ENCODE results near the gene KRT34.
"Not testable (repeated sequence)": the region's sequence is repeated elsewhere in the genome, so short reads cannot be mapped to it uniquely, and the experiment has no call there.

Gene KRT34

DNA sequence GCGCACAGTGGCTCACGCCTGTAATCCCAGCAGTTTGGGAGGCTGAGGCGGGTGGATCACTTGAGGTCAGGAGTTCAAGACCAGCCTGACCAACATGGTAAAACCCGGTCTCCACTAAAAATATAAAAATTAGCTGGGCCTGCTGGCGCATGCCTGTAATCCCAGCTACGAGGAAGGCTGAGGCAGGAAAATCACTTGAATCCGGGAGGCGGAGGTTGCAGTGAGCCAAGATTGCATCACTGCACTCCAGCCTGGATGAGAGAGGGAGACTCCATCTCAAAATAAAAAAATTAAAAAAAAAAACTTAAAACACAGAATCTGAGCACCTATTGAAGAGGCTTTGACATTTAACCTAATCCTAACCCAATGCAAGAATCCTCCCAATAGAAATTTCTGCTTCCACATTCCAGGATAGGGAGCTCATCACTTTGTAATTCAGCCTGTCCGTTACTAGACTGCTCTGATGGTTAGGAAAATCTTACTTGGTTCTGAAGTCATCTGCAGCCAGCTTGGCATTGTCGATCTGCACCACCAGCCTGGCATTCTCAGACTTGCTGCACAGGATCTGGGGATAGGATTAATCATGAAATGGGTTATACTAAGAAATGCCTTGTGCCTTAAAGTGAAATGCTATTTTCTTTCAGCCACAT is 14.6 kb downstream of the KRT34 start:
- DNase-seq (ENCODE audit: low read depth in 3 of 3), result no peak

GRCh38 chr17:41366070-41366469 is 16.0 kb downstream of the KRT34 start:
- no peak for DNase-seq (ENCODE audit: low read depth in 3 of 3)

GRCh38 chr17:41363881-41364280 is 18.2 kb downstream of the KRT34 start:
- no peak for DNase-seq (ENCODE audit: low read depth in 3 of 3)

- DNase-seq (ENCODE audit: low read depth in 3 of 3), result no peak
These were observed 21.7 kb downstream of the KRT34 start for GRCh38 chr17:41360296-41360995.

DNA sequence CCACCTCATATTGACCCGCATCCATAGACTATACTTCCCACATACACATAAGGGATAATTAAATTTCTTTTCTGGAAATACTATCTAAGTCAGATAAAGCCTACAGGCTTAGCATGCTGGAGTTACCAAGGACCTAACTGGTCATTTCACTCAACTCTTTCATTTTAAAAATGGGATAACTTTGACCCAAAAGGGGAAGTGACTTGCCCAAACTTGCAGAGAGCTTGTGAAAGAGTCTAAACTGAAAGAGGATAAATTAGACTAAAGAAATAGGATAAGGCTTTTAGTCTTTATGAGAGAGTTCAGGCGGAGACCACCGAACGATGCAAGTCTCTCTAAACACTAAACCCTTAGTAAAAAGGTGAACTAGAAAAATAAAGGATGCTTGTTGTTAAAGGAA is 27.6 kb downstream of the KRT34 start:
- DNase-seq (ENCODE audit: low read depth in 3 of 3), result no peak

DNA sequence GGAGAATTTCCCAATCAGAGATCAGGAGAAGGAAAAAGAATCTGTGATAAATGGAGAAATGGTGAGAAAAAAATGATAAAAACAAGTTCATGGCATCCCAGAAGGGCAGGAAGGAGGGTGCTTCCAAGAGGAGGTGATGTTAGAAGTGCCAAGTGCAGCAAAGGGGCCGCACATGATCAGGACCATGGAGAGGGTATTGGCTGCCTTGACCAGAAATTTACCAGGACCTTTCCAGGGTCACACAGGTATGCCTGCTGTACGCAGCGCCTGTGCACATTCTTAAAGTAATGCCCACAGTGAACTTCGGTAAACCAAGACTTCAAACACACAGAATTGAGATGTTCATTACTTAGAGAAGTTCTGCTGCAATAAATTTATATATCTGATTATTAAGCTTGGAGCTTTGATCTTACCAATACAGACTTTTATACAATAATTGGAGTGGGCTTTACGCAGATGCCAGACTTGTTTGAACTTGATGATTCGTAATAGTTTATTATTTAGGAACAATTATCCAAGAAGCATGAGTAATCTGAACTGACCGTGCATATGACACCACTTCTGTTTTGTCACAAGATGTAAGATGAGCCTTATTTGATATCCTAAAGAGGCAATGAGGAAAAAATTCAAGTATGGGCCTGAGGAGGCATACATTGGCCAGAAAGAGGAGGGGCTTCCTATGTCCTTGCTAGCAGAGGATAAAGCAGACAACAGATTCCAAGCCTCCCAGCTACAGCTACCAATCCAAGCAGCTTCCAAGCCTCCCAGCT is 29.3 kb downstream of the KRT34 start:
- DNase-seq (ENCODE audit: low read depth in 3 of 3), result no peak

GRCh38 chr17:41351177-41351576 is 30.9 kb downstream of the KRT34 start:
- DNase-seq (ENCODE audit: low read depth in 3 of 3), result no peak

DNA sequence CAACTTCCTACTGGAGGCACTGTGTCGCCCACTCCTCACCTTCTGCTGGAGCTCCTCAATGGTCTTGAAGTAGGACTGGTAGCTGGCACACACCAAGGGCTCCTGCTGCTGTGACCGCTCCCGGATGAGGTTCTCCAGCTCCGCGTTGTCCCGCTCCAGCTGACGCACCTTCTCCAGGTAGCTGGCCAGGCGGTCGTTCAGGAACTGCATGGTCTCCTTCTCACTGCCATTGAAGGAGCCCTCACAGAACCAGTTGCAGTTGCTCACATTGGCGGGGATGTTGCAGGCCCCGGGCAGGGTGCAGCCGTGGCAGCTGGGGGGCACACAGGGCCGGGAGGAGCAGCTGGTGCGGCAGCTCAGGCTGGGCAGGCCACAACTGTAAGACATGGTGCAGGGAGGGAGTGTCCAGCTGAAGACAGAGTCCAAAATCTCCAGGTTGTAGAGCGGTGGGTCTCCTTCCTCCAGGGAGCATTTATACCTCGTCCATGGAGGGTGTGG is 31.7 kb downstream of the KRT34 start, which contains the start of gene KRT33A:
Gene KRT33A, minus strand, starts transcription at position 448 of the 498 bp plus-strand sequence. Its CDS starts 61 bp downstream, at position 387.
- DNase-seq (ENCODE audit: low read depth in 3 of 3), result not testable (repeated sequence)

GRCh38 chr17:41347869-41348760 is 34.0 kb downstream of the KRT34 start:
- no peak for DNase-seq (ENCODE audit: low read depth in 3 of 3)

- DNase-seq (ENCODE audit: low read depth in 3 of 3), result not testable (repeated sequence)
These were observed 35.7 kb downstream of the KRT34 start for GRCh38 chr17:41346421-41346820.

DNA sequence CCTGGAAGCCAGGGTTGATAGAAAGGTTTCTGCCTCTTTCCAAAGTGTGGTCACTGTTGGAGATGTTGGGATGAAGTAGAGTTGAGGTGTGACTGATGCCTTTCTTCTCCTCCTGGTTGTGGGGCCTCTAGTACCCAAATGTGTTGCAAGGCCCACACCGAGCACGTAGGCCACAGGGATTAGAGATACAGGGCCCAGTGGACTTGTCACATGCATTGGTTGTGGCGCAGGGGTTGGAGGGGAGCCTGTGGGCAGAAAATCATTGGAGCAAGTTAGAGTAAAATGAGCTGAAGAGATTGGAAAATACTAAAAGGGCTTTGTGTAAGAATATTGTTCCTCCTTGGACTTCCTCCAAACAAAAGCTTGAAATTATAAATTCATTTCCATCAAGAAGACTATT is 36.1 kb downstream of the KRT34 start:
- no peak for DNase-seq (ENCODE audit: low read depth in 3 of 3)

DNA sequence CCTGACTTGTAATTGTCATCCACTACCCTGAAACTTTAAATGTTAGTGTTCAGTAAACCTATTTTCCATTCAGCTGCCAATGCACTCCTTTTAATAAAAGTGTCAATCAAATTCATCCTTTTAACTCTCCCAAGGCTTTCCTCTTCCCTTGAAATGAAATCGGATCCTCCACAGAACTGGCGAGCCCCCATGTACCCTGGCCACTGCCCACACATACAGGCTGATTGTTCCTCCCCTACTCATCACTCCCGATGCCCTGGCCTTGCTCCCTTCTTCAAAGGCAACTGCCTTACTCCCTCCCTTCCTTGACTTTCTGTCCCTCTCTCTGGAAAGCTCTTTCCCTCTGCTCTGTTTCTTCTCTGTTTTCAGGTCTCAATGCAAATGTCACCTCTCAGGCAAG is 39.1 kb downstream of the KRT34 start:
- DNase-seq (ENCODE audit: low read depth in 3 of 3), result no peak

GRCh38 chr17:41340934-41341861 is 40.9 kb downstream of the KRT34 start:
- DNase-seq (ENCODE audit: low read depth in 3 of 3), result peak in 1 of 3 donors; percentile 34

GRCh38 chr17:41340494-41340893 is 41.6 kb downstream of the KRT34 start:
- DNase-seq (ENCODE audit: low read depth in 3 of 3), result no peak

DNA sequence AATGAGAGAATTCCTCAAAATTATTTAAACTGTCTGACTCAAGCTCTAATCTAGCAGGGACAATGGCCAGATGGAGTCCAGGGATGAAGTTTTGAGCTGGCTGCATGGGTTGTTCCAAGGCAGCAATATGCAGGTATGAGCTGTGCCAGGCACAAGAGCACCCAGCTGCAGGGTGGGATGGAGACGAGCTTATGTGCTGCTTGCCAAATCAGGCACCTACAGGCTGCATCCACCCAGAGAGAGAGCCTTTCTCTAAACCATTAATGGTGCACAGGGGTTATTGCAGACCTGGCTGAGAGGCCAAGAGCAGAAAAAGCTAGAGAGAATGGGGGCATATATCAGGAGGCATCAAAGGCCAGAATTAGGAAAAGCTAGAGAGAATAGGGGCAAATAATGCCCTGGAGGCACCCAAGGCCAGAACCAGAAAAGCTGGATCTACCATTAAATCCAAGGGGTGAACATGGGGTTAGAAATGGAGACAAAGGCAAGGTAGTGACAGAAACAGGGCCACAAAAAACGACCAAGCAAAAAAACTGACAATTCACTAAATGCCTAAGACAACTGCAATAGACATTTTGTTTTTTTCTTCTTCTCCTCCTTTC is 42.4 kb downstream of the KRT34 start:
- no peak for DNase-seq (ENCODE audit: low read depth in 3 of 3)

DNA sequence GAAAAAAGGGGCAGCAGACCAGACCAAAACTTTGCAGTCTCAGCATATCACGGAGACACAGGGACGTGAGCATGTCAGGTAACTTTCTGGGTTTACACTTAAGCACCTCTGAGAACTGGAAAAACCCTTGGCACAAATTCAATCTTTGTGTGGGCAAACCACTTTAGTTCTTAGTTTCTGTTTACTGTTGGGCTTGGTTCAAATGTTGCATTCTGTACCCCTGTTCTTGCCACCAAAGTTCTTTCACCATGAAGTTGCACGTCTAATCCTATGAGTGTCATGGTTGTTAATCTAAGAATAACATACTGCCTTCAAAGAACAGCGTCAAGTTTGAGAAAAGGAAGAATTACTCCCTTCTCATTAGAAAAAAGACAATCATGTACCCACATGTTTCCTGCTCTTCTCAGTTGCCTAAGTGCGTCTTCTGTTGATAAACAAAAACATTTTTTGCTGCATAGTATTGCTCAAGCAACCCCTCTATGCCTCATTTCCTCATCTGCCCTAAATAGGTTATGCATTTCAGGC is 43.1 kb downstream of the KRT34 start:
- no peak for DNase-seq (ENCODE audit: low read depth in 3 of 3)

DNA sequence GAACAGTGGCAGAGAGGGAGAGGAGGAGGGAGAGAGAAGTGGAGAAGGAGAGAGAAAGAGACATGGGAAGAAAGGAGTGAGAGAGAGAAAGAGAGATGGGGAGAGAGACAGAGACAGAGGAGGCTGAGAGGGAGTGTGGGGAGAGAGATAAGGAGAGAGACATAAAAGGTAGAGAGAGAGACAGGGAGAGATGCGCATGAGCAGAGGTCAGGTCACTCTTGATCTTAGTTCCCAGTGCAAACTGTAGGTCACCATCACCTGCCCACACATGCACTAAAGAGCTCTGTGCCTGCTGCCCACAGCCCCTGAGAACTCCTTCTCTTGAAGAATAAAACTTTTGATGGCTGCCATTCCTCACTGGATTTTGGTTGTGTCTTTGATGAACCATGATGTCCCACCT is 46.4 kb downstream of the KRT34 start:
- DNase-seq (ENCODE audit: low read depth in 3 of 3), result no peak

DNA sequence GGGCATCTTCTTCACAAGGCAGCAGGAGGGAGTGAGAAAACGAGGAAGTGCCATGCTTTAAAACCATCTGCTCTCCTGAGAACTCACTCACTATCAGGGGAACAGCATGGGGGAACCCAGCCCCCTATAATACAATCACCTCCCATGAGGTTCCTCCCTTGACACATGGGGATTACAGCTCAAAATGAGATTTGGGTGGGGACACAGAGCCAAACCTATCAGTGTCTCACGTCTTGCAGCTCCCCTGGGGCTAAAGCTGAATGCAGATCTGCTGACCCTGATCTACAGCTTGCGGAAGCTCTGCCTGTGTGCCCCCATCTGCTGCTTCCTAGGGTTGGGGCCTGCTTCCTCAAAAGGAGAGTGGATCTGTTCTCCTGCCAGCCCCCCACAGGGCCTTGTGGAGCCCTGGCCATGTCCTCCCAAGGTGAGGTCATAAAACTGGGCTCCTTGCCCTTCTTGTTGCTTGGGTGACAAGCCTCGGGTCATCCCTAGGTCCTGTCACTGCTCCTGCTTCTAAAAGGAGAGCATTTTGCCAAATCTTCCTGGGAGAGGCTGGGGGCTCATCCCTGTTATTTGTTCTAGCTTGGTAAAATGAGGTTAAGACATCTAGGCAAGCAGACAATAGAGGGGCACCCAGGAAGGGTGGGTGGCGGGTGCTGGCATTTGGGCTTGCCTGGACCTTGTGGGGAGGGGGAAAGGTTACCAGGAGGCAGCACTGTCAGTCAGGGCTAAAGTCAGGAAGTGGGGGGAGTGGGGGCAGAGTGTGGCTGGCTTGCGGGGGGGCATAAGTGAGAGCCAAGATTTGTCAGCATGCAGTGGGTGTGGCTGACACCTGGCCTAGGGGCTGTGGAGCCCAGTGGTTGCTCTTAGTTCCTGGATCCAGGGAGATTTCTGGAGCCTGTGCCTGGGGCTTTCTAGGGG is 47.5 kb downstream of the KRT34 start:
- DNase-seq (ENCODE audit: low read depth in 3 of 3), result no peak

DNA sequence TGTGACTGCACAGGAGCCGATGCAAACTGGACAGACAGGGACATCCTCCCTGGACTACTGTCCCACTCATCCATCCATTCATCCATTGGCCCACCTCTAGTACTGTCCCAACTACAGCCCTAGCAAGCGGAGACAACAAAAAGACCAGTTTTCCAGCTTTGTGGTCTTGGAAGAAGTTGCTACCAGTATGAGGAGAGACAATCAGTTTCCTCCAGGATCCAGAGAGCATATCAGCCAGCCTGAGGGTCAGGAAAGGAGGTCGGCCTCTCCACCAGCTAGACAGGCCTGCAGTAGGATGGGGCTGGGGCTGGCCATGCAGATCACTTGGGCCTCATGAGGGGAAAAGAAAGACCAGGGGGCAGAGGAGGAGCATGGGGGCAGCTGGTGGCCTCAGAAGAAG is 48.3 kb downstream of the KRT34 start:
- no peak for DNase-seq (ENCODE audit: low read depth in 3 of 3)
